Testis (tissue), 2 donors: ENCODE data around the gene AADAT.

Experiments
- POLR2A ChIP-seq: fragments of 450-650 bp; IDR thresholded peaks from one replicate; pipeline ENCODE4 v1.6.1; 2017; ENCODE audit warnings: antibody characterized with exemption, mild to moderate bottlenecking, moderate library complexity
- TF ChIP-seq, protein P1 (sequence below), 3 experiments: fragments of 450-650 bp in 2 of 3; fragments of 200-600 bp in 1 of 3; sonication (generic) in 1 of 3; IDR thresholded peaks; one replicate each; pipeline ENCODE4 v1.5.1; 2016 to 2019; ENCODE audit warnings: antibody characterized with exemption in 3 of 3, mild to moderate bottlenecking in 2 of 3, moderate library complexity in 1 of 3

DNA sequence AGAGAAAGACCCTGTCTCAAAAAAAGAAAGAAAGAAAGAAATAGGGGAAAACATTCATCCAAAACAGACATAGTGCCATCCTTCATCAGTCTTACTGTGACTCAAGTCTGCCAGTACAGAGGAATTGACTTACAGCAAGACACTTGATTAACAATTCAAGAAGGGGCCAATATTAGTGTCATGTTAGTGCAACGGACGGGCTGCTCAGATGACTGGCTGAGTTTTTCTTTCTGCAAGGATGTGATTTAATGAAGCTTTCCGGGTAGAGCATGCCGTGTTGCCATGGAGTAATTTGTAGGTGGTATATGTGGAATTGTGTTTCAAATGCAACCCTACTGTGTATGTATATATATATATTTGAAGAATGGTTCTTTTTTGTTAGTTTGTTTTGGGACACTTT, 51.0 kb downstream of the AADAT start:
- TF ChIP-seq, protein P1, sequence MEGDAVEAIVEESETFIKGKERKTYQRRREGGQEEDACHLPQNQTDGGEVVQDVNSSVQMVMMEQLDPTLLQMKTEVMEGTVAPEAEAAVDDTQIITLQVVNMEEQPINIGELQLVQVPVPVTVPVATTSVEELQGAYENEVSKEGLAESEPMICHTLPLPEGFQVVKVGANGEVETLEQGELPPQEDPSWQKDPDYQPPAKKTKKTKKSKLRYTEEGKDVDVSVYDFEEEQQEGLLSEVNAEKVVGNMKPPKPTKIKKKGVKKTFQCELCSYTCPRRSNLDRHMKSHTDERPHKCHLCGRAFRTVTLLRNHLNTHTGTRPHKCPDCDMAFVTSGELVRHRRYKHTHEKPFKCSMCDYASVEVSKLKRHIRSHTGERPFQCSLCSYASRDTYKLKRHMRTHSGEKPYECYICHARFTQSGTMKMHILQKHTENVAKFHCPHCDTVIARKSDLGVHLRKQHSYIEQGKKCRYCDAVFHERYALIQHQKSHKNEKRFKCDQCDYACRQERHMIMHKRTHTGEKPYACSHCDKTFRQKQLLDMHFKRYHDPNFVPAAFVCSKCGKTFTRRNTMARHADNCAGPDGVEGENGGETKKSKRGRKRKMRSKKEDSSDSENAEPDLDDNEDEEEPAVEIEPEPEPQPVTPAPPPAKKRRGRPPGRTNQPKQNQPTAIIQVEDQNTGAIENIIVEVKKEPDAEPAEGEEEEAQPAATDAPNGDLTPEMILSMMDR (IDR thresholded peaks at IDR 0.05): no peak
- no peak for TF ChIP-seq POLR2A
